Measurements from ENCODE around the gene GMPR2.

DNA sequence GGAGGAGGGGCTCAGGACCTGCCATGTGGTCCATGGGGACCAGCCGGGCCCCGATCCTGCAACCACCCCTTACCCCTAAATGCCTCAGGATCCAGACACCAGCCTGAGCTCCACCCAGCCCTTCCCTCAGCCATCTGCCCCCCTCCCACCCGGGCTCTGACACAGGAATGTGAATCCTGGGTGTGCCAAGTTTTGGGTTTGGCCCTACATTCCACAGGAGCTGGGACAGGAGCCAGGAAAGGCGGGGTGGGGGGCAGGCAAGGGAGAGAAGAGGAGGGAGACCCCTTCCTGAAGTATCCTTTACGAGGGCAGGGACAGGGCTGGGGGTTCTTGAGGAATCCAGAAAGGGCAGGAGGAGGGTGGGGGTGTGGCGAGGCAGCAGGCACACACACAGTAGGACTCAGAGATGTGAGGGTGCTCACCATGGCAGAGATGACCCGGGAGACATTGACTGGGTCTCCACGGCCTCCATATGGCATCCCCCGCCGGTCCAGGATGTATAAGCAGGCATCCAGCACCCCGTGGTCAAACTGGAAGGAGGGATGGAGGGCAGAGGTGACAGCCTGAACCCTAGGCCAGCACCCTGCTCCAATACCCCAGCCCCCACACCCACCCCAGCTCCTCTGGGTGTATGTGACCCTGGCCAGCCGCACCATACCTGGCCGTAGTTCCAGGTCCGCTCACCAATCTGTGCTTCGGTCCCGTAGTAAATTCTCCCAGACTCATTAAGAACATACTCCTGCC, 26.7 kb downstream of the GMPR2 start:
- TF ChIP-seq POLR2A (IDR thresholded peaks at IDR 0.05): no peak
- TF ChIP-seq, protein P1, sequence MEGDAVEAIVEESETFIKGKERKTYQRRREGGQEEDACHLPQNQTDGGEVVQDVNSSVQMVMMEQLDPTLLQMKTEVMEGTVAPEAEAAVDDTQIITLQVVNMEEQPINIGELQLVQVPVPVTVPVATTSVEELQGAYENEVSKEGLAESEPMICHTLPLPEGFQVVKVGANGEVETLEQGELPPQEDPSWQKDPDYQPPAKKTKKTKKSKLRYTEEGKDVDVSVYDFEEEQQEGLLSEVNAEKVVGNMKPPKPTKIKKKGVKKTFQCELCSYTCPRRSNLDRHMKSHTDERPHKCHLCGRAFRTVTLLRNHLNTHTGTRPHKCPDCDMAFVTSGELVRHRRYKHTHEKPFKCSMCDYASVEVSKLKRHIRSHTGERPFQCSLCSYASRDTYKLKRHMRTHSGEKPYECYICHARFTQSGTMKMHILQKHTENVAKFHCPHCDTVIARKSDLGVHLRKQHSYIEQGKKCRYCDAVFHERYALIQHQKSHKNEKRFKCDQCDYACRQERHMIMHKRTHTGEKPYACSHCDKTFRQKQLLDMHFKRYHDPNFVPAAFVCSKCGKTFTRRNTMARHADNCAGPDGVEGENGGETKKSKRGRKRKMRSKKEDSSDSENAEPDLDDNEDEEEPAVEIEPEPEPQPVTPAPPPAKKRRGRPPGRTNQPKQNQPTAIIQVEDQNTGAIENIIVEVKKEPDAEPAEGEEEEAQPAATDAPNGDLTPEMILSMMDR (IDR thresholded peaks at IDR 0.05): no peak
